Globus pallidus (tissue), 1 donor: ENCODE measurements around the gene CFC1.
"Not testable (repeated sequence)": the region's sequence is repeated elsewhere in the genome, so short reads cannot be mapped to it uniquely, and the experiment has no call there.

ENCODE experiments used
- DNase-seq: peaks from one replicate; pipeline ENCODE4 v3.0.0-alpha.2; 2015; ENCODE audit warnings: low spot score

Gene CFC1

DNA sequence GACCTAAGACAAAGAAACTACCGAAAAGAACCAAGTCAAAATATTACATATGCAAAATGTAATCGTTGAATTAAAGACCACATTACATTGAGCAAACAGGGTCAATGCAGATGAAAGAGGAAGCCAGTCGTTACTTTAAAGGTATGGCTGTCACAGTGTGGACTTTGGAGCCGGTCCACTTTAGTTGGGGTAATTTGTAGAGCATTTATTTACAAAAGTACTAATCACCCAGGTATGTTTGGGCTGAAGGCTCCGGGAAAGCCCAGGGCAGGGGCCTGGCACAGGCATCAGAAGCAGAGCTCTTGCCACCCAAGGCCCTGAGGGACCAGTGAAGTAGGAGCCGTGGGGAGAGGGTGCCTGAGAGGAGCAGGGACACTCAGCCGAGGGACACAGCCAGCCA is 15.8 kb downstream of the CFC1 start:
- not testable (repeated sequence) for DNase-seq

DNA sequence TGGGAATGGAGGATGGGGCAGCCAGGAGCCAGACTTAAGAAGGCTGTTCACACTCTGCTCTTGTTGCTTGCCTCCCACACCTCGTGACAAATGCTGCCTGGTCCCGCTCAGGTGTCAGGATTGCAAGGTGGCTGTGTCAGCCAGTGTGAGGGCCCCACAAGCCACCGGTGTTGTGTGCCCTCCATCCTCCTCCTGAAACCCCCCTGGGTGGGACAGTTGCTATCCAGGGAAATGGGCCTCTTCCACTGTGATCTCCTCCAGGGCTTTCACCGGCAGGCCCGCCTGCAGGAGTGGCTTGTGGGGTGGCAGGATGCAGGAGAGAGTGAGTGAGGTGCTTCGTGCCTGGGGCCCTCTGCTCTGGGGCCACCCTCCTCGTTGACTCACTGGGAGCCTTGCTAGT is 16.4 kb downstream of the CFC1 start:
- DNase-seq, result not testable (repeated sequence)

DNA sequence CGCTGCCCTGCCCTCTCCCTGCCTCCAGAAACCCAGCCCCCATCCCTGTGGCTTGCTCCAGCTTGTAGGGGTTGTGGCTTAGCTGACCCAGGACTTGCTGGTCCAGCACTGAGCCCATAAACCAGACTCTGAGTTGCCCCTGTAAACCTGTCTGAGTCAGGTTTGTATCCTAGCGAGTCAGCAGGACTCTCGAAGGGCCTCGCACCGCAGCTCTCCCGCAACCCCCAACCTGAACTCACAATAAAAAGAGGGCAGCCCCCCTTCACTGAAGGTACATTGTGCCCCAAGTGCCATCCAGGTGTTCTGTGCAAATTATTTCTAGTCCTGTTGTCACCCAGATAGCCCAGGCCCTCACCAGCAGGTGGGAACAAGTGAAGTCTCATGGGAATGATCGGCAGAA is 17.9 kb downstream of the CFC1 start:
- not testable (repeated sequence) for DNase-seq

DNA sequence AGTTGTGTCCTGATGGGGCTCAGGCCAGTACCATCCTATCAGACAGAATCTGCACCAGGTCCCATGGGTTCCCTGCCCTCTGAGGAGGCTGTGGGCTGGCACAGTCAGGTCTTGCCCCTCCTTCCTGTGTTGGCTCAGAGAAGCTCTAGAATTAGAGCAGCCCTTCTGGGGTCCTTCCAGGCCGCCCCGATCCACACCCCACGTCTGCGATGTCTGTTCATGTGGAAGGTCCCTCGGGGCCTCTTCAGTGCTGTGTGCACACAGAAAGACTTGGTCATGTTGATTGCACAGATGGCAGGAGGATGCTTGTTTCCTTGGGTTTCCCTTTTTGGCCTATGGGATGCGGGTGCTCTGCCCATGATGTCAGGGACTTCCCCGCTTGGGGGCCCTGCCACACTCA is 20.3 kb downstream of the CFC1 start:
- DNase-seq, result not testable (repeated sequence)

GRCh38 chr2:130577559-130577958 is 21.8 kb downstream of the CFC1 start:
- not testable (repeated sequence) for DNase-seq

DNA sequence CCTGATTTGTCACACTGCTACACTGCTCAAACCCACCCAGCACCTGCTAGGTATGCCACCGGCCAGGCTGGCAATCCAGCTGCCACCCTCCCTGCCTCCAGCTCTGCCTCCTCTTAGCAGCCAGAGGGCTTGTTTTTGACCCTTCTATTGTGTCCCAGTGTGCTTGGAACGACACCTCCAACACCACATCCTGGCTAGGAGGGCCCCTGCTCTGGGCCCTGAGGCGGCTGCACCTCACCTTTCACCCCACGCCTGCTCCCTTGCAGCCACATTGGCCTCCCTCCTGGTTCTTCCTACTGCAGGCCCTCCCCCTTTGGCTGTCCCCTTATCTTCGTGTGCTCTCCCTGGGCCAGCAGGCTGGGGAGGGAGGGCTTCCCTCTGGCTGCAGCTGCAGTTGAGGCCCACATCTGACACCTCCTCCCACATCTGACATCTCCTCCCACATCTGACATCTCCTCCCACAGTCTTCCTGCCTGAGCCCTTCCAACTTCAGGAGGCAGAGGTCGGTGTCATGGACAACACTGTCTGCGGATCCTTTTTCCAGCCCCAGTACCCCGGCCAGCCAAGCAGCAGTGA is 23.1 kb downstream of the CFC1 start:
- DNase-seq, result not testable (repeated sequence)

DNA sequence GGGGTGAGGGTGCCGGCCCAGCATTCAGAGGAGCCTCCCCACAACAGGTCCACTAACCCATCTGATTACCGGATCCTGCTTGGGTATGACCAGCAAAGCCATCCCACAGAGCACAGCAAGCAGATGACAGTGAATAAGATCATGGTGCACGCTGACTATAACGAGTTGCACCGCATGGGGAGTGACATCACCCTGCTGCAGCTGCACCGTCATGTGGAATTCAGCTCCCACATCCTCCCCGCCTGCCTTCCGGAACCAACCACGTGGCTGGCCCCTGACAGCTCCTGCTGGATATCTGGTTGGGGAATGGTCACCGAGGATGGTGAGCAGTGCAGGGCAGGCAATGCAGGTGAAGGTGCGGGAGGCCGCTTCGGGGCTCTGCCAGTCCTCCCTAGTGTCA is 25.1 kb downstream of the CFC1 start:
- DNase-seq, result not testable (repeated sequence)

DNA sequence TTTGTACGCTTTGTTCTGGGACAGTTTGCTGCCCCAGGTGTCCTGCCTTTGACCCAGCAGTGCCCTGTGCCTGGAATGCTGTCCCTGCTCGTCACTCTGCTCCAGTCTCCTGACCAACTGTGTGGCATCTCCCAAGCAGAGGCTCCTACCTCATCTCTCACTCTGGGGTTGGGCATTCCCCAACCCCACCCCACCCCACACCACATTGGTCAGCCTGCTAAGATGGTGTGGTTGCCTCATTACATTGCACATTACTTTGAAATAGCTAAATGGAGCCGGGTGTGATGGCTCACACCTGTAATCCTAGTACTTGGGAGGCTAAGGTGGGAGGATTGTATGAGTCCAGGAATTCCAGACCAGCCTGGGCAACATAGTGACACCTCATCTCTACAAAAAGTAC is 27.4 kb downstream of the CFC1 start:
- not testable (repeated sequence) for DNase-seq

- DNase-seq, result not testable (repeated sequence)
Observed at GRCh38 chr2:130566165-130566564, 33.2 kb downstream of the CFC1 start.

GRCh38 chr2:130556441-130556840 is 42.9 kb downstream of the CFC1 start:
- not testable (repeated sequence) for DNase-seq

DNA sequence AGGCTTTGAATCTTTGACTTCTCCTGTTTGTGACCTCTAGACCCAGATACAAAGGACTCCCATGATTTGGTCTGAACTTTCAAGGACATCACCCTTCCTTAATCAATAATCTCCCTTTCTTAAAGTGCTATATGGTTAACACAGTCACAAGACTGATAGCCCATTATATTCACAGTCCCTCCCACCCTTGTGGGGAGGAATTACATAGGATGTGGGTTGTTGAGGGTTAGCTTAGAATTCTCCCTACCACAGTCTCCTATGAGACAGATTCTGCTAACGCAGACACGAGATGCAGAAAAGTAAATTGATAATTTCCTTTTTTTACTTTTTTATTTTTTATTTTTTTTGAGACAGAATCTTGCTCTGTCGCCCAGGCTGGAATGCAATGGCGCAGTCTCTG is 45.2 kb downstream of the CFC1 start:
- DNase-seq, result not testable (repeated sequence)

GRCh38 chr2:130549475-130549874 is 49.9 kb downstream of the CFC1 start:
- DNase-seq, result not testable (repeated sequence)

DNA sequence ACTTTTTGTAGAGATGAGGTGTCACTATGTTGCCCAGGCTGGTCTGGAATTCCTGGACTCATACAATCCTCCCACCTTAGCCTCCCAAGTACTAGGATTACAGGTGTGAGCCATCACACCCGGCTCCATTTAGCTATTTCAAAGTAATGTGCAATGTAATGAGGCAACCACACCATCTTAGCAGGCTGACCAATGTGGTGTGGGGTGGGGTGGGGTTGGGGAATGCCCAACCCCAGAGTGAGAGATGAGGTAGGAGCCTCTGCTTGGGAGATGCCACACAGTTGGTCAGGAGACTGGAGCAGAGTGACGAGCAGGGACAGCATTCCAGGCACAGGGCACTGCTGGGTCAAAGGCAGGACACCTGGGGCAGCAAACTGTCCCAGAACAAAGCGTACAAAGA is 51.0 kb downstream of the CFC1 start:
- not testable (repeated sequence) for DNase-seq

GRCh38 chr2:130544978-130545377 is 54.4 kb downstream of the CFC1 start:
- not testable (repeated sequence) for DNase-seq

GRCh38 chr2:130543785-130544528 is 55.4 kb downstream of the CFC1 start:
- DNase-seq, result not testable (repeated sequence)

DNA sequence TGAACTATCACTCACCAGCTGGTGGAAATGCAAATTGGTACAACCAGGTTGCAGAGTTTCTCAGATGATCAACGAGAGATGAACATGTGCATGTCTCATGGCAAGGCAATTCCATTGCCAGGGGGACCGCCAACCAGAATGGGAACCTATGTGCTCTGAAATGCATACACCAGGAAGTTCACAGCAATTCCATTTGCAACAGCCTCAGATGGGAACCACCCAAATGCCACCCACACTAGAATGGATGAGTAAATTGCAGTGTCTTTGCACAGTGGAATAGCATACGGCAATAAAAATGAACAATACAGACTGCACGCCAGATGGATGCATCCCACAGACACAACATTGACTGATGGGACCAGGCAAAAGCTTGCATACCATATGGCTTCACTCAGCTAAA is 56.6 kb downstream of the CFC1 start:
- not testable (repeated sequence) for DNase-seq
